GM12875 (cell line): Measurements from ENCODE around the gene PRKAG2.

ENCODE experiments used
- H3K4me3 ChIP-seq: one replicate; pipeline ENCODE4 v1.5.1; 2011; ENCODE audit warnings: low read depth, low read length, control low read depth
- TF ChIP-seq, protein P1 (sequence below): IDR thresholded peaks from 2 replicates; pipeline ENCODE4 v1.5.1; 2011; ENCODE audit warnings: low read depth, mild to moderate bottlenecking, control low read depth, inconsistent platforms, low read length, moderate library complexity, borderline replicate concordance; ENCODE audit not compliant: insufficient read depth

PRKAG2 gene

DNA sequence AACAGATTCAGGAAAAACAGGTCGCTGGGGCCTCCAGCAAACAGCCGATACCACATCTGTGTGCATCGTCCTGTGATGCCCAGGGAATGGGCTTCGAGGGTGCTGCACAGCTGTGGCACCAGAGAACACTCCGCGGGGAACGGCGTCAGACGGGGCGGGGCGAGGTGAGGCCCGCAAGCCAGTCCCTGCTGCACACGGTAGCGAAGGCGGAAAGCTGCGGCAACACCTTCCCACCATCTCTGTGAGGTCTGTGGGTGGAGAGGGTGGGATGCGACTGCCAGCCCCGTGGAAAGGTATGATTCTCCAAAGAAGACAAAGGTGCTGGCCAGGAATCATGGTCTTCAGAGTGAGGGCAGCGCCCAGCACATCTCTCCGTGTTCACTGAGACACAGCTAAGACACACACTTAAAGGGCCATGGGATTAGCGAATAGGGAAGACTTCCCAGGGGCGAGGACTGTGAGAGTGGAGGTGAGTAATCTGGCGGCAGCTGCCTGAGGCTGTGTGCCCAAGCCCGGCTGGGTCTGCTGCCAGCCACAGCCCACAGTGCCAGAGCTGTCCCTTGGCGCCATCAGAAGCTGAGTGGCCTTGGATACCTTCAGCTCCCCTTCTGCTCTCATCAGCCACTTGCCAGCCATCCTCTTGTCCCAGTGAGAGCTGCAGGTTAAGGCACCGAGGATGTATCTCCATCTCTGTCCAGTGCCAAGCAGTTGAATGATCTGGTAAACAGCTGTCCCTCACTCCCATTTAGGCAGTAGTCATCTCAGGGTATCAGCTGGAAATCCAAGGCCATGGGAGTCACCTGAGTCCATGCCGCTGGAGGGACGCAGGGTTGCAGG, 17.6 kb downstream of the PRKAG2 start:
- TF ChIP-seq, protein P1, sequence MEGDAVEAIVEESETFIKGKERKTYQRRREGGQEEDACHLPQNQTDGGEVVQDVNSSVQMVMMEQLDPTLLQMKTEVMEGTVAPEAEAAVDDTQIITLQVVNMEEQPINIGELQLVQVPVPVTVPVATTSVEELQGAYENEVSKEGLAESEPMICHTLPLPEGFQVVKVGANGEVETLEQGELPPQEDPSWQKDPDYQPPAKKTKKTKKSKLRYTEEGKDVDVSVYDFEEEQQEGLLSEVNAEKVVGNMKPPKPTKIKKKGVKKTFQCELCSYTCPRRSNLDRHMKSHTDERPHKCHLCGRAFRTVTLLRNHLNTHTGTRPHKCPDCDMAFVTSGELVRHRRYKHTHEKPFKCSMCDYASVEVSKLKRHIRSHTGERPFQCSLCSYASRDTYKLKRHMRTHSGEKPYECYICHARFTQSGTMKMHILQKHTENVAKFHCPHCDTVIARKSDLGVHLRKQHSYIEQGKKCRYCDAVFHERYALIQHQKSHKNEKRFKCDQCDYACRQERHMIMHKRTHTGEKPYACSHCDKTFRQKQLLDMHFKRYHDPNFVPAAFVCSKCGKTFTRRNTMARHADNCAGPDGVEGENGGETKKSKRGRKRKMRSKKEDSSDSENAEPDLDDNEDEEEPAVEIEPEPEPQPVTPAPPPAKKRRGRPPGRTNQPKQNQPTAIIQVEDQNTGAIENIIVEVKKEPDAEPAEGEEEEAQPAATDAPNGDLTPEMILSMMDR = no peak
- no peak overlapping the region for H3K4me3 ChIP-seq

DNA sequence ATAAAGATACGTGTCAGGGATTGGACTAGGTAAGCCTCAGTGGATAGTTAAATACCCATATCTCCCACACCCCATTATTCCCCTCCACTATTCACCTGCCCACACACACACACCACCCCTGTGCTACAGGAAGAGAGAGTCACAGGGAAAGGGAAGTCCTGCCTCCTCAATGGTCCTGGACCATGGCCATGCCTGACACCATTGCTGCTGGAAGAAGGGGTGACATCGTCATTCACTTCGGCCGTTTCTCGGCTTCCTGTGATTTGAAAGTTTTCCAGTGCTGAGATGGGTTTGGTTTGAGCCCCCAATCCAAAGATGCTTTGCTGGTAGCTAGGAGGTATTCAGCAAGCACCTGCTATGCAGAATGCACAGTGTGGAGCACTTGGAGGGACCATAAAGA, 18.5 kb downstream of the PRKAG2 start:
- TF ChIP-seq, protein P1 = no peak
- H3K4me3 ChIP-seq = no peak overlapping the region

DNA sequence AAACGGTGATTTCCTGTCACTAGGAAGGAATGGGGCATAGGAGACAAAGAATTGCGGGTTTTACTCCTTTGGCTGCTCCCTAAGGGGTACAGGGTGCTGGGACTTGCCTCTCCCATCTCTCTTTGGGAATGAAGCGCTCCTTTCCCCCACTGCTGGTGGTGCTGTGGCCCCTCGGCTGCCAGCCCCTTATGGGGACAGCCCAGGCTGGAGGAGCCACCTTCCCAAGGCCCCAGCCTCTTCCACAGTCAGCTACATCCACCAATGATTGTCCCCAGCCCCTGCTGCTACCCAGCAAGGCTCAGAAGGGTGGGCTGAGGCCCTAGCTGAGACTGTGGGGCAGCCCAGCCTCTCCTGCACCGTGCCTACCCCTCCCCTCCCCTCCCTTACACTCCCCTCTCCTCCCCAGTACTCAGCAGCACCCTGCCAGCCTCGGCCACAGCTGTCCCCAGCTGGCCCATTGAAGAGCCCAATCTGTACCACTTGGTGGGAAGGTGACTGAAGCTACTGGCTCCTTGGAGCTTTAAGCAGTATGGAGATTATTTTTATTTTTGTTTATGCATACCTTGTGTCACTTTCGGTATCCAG, 19.0 kb downstream of the PRKAG2 start:
- TF ChIP-seq, protein P1 = no peak
- H3K4me3 ChIP-seq = no peak overlapping the region

DNA sequence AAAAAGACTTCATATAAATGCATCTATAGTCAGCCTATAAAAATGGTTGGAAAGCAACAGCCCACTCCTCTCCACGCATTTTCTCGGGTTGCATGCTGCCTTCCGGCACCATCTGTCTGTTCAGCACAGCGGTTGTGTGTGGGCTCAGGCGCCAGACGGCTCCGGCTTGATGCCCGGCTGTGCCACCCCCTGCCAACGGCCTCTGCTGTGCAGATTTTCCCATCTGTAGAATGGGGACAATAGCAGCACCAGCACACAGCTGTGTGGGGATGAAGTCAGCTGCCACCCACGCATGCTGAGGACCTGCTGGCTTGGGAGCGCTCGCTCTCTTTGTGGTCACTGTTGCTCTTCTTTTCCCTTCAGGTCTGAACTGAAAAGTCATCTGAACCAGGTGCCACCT, 19.5 kb downstream of the PRKAG2 start:
- TF ChIP-seq, protein P1 = no peak
- no peak overlapping the region for H3K4me3 ChIP-seq

DNA sequence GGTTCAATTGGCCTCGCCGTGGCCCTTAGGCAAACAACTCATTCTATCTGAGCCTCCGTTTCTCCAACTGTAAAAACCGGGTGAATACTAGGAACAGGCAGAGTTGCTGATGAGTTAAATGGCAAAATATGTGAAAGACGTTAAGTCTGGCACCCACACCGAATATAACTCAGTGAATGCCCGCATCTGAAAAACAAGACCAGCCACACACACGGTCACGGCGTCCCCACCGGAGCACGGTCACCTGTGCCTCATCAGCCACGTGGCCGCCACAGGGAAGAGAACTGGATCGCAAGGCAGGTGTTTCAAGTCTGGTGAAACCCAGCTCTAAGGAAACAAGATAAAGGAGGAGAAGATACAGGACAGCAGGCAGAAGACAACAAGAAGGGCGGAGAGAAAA, 20.4 kb downstream of the PRKAG2 start:
- TF ChIP-seq, protein P1 = no peak
- H3K4me3 ChIP-seq = no peak overlapping the region

DNA sequence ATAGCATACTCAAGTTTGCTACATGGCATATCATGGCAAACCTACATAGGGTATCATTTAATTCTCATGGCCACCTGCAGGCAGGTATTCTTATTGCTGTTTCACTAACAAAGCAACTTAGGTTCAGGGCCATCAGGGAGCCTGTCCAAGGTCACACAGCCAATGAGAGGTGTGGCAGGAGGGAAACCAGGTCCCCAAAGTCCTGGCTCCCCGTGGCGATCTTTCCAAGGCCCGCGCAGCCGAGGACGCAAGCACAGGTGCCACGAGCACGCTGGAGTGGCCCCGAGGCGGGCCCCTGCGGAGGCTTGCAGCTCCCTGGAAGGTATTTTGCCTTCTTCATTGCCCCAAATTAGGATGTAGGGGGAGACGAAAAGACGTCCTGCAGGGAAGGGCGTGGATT, 20.8 kb downstream of the PRKAG2 start:
- TF ChIP-seq, protein P1 = no peak
- H3K4me3 ChIP-seq = no peak overlapping the region

DNA sequence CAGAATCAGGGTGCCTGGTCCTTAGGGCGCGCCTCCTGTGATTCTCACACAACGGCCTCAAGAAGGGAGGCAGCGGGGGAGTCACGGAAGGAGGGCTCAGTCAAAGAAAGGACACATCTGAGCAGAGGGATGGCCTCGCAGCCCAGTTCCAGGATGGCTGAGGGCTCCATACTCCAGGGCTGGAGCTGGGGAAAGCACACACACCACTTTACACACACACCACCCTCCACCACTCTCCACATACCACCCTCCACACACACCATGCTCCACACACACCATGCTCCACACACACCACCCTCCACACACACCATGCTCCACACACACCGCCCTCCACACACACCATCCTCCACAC, 22.2 kb downstream of the PRKAG2 start:
- TF ChIP-seq, protein P1 = no peak
- H3K4me3 ChIP-seq = no peak overlapping the region
